Measurements from ENCODE around the gene CFAP92. TPM values are rescaled to one million over a fixed set of nuclear protein-coding genes. Genes with fewer than 3 reads are reported as not detected.

CFAP92 gene
- total RNA-seq, 1 experiment from 2014 or later: 0.92 TPM

DNA sequence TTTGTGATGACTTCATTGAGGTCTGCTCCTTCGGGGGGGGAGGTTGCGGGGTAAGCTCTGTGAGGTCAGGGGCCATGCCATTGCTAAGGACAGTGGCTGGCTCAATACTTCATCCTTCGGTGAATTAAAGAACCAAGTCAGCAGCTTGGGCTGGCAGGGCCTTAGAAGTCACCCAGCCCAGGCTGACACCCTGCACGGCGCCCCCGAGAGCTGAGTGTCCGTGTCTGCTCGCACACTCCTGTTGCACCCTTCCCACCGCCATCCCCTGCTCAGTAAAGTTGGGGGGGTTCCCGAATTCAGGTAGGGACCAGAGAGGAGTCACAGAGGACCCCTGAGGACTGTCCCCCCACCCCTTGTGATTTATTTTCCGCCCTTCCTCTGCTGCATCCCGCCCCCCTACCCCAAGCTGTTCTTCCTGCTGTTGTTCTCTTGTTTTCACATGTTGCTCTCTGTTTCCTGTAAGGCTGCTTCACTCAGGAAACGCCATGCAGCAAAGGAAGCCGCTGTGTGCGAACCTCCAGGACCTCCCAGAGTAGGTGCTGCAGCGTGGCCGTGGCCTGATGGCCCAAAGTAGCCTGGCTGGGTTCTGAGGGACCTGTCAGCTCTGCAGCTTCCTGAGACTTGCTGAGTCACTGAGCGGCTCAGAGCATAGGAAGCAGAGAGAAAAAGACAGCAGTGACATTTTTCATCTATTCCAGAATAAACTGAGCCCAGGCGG, 21.7 kb upstream of the CFAP92 start:
- Histone ChIP-seq H3K27me3 (ENCODE audit: insufficient read depth, low read length) (no peaks in the 10 kb centered on the region), H3K4me1 (ENCODE audit: insufficient read depth, low read length) (no peaks in the 10 kb centered on the region), H2BK12ac (ENCODE audit: insufficient read length, low read depth, low read length) (no peak overlapping the region), H4K8ac (replicated peaks; ENCODE audit: insufficient read length, low read depth, low read length) (no peak overlapping the region), H4K5ac (ENCODE audit: insufficient read length, low read depth, low read length) (no peak overlapping the region), H2BK5ac (ENCODE audit: insufficient read length, low read length) (no peak overlapping the region), H2AK5ac (ENCODE audit: insufficient read length, low read length) (no peak overlapping the region), H3K9ac (ENCODE audit: extremely low read depth, insufficient read length, low read length) (no peak overlapping the region), H3K9me3 (ENCODE audit: control insufficient read depth, low read depth, low read length) (no peaks in the 10 kb centered on the region), H3K23me2 (ENCODE audit: insufficient read length, low read depth, low read length, poor library complexity, severe bottlenecking) (no peaks in the 10 kb centered on the region), H3T11ph (ENCODE audit: low read length) (no peak overlapping the region), H4K20me1 (ENCODE audit: control insufficient read depth, insufficient read depth, insufficient read length) (no peaks in the 10 kb centered on the region), H4K91ac (ENCODE audit: insufficient read length, low read depth, low read length) (no peak overlapping the region), H2BK15ac (ENCODE audit: low read depth, low read length) (no peak overlapping the region), H3K79me2 (ENCODE audit: insufficient read depth, low read length) (no peaks in the 10 kb centered on the region), H3K14ac (ENCODE audit: insufficient read depth, low read length) (peak overlapping the region; percentile 50; the same call in 1 of the 2 replicates), H3K4ac (ENCODE audit: low read depth, low read length) (no peak overlapping the region), H3K79me1 (ENCODE audit: insufficient read depth, low read depth, low read length, poor library complexity, severe bottlenecking) (no peaks in the 10 kb centered on the region), H2BK20ac (ENCODE audit: low read depth, low read length, poor library complexity, severe bottlenecking) (no peak overlapping the region), H3K4me2 (ENCODE audit: insufficient read depth, insufficient read length, low read length) (no peak overlapping the region), H3K56ac (ENCODE audit: insufficient read length, low read depth, low read length) (no peak overlapping the region), H3K18ac (ENCODE audit: insufficient read length, low read depth, low read length) (no peak overlapping the region), H2AFZ (ENCODE audit: low read length) (no peak overlapping the region), H2BK120ac (ENCODE audit: low read depth, low read length, poor library complexity, severe bottlenecking) (no peak overlapping the region), H3K23ac (ENCODE audit: insufficient read length, low read depth, low read length) (no peak overlapping the region), H3K27ac (ENCODE audit: insufficient read length, low read depth, low read length) (no peak overlapping the region)
- WGBS (ENCODE audit: extremely low coverage, insufficient read length, low lambda C conversion rate): no CpG with 5 or more reads among the region's 19 CpGs
- no peak for DNase-seq
- TF ChIP-seq, protein P1, sequence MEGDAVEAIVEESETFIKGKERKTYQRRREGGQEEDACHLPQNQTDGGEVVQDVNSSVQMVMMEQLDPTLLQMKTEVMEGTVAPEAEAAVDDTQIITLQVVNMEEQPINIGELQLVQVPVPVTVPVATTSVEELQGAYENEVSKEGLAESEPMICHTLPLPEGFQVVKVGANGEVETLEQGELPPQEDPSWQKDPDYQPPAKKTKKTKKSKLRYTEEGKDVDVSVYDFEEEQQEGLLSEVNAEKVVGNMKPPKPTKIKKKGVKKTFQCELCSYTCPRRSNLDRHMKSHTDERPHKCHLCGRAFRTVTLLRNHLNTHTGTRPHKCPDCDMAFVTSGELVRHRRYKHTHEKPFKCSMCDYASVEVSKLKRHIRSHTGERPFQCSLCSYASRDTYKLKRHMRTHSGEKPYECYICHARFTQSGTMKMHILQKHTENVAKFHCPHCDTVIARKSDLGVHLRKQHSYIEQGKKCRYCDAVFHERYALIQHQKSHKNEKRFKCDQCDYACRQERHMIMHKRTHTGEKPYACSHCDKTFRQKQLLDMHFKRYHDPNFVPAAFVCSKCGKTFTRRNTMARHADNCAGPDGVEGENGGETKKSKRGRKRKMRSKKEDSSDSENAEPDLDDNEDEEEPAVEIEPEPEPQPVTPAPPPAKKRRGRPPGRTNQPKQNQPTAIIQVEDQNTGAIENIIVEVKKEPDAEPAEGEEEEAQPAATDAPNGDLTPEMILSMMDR (conservative IDR thresholded peaks at IDR 0.05): no peak
- H3K9me3 Mint-ChIP-seq: no peaks in the 10 kb centered on the region
- H3K4me1 Mint-ChIP-seq: peaks cover 2 to 15% of the 10 kb centered on the region in 2 experiments
- peaks cover 9% of the 10 kb centered on the region for H3K27me3 Mint-ChIP-seq (ENCODE audit: low read depth)
- no peak overlapping the region; a peak in 1 of 7 replicates for H3K27ac Mint-ChIP-seq
- H3K36me3 Mint-ChIP-seq (ENCODE audit: insufficient read depth in 1 of 3, low read depth in 3 of 3): no peaks in the 10 kb centered on the region
- no peak overlapping the region for H3K4me3 Mint-ChIP-seq
